AG04450 (cell line): ENCODE results near the gene PPA2. TPM values are rescaled to one million over a fixed set of nuclear protein-coding genes. Genes with fewer than 3 reads are reported as not detected.

Source experiments
- CTCF ChIA-PET: fragments of 300-600, 350-600 bp; formaldehyde crosslinking; extraction: SDS; loops from one replicate; lab custom pipeline; 2022; ENCODE audit warnings: antibody characterized with exemption, inconsistent platforms; lab: Charles Lee
- POLR2A ChIA-PET: fragments of 350-600 bp; formaldehyde crosslinking; extraction: SDS; loops from one replicate; lab custom pipeline; 2021; ENCODE audit warnings: antibody characterized with exemption, inconsistent platforms; lab: Yijun Ruan, JAX
- DNase-seq: peaks from one replicate; pipeline ENCODE4 v3.0.0-alpha.2; 2011; ENCODE audit warnings: low read depth, low spot score
- H3K27ac ChIP-seq: one replicate; pipeline ENCODE4 v1.5.1; 2012; ENCODE audit warnings: low read depth, low read length, control low read depth
- H3K27me3 ChIP-seq: one replicate; pipeline ENCODE4 v1.6.0; 2012; ENCODE audit warnings: low read length; ENCODE audit not compliant: control insufficient read depth, insufficient read depth
- H3K4me3 ChIP-seq: 2 replicates; pipeline ENCODE4 v1.5.1; 2011; ENCODE audit warnings: mild to moderate bottlenecking, low read depth, low read length, control low read depth
- H3K9me3 ChIP-seq: 2 replicates; pipeline ENCODE4 v1.5.1; 2012; ENCODE audit warnings: low read length; ENCODE audit not compliant: control insufficient read depth, insufficient read depth
- polyA plus RNA-seq: library from polyadenylated mRNA; depleted of rRNA; stranded (reverse); fragments of >200 nt; gene quantifications from 2 replicates; pipeline ENCODE4 v1.2.3, GENCODE V29; 2011
- TF ChIP-seq, protein P1 (sequence below): IDR thresholded peaks from 2 replicates; pipeline ENCODE4 v1.5.1; 2011; ENCODE audit warnings: low read depth, low read length, control low read depth, inconsistent platforms

Gene PPA2
- polyA plus RNA-seq, 1 experiment, result 127 TPM

DNA sequence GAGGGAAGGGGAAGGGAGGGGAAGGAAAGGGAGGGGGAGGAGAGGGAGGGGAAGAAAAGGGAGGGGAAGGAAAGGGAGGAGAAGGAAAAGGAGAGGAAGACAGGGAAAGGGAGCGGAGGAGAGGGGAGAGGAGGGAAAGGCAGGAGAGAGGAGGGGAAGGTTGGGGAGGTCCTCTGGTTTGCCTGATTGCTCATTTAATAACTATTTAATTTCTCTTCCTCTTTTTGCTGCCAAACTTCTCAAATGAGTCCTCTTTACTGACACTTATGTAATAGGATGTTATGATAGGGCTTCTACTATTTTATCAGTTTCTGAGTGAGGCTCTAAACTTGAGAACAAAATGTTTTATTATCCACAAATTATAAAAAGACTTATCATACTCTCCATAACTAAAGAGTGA, 35.4 kb upstream of the PPA2 start:
- no peak overlapping the region for H3K4me3 ChIP-seq
- H3K9me3 ChIP-seq, result no peaks in the 10 kb centered on the region
- TF ChIP-seq, protein P1, sequence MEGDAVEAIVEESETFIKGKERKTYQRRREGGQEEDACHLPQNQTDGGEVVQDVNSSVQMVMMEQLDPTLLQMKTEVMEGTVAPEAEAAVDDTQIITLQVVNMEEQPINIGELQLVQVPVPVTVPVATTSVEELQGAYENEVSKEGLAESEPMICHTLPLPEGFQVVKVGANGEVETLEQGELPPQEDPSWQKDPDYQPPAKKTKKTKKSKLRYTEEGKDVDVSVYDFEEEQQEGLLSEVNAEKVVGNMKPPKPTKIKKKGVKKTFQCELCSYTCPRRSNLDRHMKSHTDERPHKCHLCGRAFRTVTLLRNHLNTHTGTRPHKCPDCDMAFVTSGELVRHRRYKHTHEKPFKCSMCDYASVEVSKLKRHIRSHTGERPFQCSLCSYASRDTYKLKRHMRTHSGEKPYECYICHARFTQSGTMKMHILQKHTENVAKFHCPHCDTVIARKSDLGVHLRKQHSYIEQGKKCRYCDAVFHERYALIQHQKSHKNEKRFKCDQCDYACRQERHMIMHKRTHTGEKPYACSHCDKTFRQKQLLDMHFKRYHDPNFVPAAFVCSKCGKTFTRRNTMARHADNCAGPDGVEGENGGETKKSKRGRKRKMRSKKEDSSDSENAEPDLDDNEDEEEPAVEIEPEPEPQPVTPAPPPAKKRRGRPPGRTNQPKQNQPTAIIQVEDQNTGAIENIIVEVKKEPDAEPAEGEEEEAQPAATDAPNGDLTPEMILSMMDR, result no peak
- ChIA-PET POLR2A (no interaction called here), CTCF (no interaction called here)
- H3K27me3 ChIP-seq, result no peaks in the 10 kb centered on the region
- no peak for DNase-seq
- H3K27ac ChIP-seq, result no peak overlapping the region

DNA sequence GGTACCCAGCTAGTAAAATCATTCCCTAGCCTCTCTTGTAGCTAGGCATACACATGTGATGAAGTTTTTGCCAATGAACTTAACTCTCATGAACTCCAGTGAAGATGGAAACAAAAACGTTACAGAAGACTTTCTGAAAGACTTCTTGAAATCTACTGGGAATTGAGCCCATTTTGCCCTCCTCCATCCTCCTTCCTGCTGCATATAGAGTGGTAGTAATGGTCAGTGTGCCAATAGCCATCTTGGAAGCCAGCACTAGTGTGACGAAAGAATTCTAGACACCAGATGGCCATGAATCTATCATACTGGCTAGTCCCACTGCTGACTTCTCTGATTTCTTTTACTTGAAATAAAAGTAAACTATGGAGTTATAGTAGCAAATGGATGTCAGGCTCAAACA, 30.9 kb upstream of the PPA2 start:
- no peak for DNase-seq
- Histone ChIP-seq H3K4me3 (no peak overlapping the region), H3K27ac (no peak overlapping the region), H3K9me3 (no peaks in the 10 kb centered on the region; the same call in 1 of the 2 replicates), H3K27me3 (no peaks in the 10 kb centered on the region)
- ChIA-PET POLR2A (no interaction called here), CTCF (no interaction called here)
- TF ChIP-seq, protein P1, result no peak

DNA sequence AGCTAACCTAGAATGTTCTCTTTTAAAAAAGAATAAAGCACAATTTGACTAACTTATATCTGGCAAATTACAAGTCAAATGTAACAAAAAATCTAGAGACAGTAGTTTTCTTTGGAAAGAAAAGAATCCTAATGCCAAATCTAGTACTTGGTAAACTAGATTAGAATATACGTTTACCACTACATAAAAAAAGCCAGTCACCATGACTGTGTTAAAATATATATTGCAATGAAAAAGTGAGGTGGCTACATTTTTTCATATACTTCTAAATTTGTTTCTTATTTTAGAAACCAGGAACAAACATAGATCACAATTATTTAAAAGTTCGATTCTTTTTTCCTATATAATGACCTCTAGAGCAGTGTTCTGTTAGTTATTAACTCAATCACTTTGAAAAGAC, 29.6 kb upstream of the PPA2 start:
- ChIA-PET CTCF (no interaction called here), POLR2A (no interaction called here)
- Histone ChIP-seq H3K27ac (no peak overlapping the region), H3K9me3 (no peaks in the 10 kb centered on the region; the same call in 1 of the 2 replicates), H3K27me3 (no peaks in the 10 kb centered on the region), H3K4me3 (no peak overlapping the region)
- DNase-seq, result no peak
- TF ChIP-seq, protein P1, result no peak

DNA sequence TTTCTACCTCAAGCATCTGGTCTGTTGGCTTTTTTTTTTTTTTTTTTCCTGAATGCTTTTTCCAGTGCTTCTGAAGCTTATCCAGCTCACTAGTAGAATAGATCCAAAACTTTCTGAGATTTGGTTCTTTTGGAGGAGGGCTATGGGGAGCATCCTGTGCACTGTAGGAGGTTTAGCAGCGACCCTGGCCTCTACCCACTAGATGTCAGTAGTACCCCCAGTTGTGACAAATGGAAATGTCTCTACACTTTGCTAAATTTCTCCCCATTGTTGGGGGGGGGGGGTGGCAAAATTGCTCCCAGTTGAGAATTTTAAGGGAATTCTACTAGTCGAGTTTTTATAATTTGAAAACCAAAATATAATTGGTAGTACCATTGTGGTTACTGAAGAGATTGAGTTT, 23.0 kb upstream of the PPA2 start:
- CTCF ChIA-PET, result interaction anchor here (0.8 to 1.0 kb wide), 3 partner anchors 22 to 737 kb away, joined by 3 to 5 read pairs (median 3); partner anchors contain the start of gene PPA2
- Histone ChIP-seq H3K27me3 (no peaks in the 10 kb centered on the region), H3K9me3 (no peaks in the 10 kb centered on the region; the same call in 1 of the 2 replicates), H3K4me3 (no peak overlapping the region), H3K27ac (no peak overlapping the region)
- POLR2A ChIA-PET, result no interaction called here
- no peak for DNase-seq
- TF ChIP-seq, protein P1, result no peak

DNA sequence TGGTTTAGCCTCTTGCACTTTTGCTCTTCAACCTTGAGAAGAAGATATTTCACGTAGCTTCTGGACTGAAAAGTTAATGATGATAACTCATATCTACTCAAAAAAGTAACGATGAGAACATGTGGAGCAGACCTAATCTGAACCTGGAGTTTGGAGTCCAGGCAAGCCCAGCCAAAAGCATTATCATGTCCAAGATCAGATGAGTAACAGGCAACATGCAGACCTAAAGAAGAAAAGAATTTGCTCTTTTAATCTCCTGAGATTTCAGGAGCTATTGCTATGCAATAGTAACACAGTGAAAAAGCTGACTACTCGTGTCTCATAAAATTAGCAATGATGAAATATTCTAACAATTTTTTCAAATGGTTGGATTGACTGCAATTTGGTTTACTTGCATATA, 21.8 kb upstream of the PPA2 start:
- Histone ChIP-seq H3K9me3 (no peaks in the 10 kb centered on the region; the same call in 1 of the 2 replicates), H3K4me3 (no peak overlapping the region), H3K27ac (no peak overlapping the region), H3K27me3 (no peaks in the 10 kb centered on the region)
- DNase-seq, result no peak
- CTCF ChIA-PET, result no interaction called here
- POLR2A ChIA-PET, result interaction anchor here (0.6 kb wide), 1 partner anchor 337 kb away, joined by 3 read pairs; no protein-coding TSS in a partner anchor
- TF ChIP-seq, protein P1, result no peak
